ENCODE data around the gene VAV3. TPM values are rescaled to one million over a fixed set of nuclear protein-coding genes. Genes with fewer than 3 reads are reported as not detected.
A peak's percentile ranks its signal among the peaks of the same experiment; 100 is the strongest.

Gene VAV3
- total and polyA plus RNA-seq, 2 of the 13 experiments (the other 11 are each of a cell fraction or from before 2014, with no cell fraction given), result 15.9 to 29.8 TPM

- TF ChIP-seq ZNF609 (CRISPR knock-in tag; IDR thresholded peaks at IDR 0.05; ENCODE audit: borderline replicate concordance), result peak; percentile 95
- no peak for TF ChIP-seq KLF9 (CRISPR knock-in tag; IDR thresholded peaks at IDR 0.05; ENCODE audit: low read depth)
- TF ChIP-seq KDM5B (CRISPR knock-in tag; IDR thresholded peaks at IDR 0.05; ENCODE audit: borderline replicate concordance), result no peak
- TF ChIP-seq ZNF878 (CRISPR knock-in tag; IDR thresholded peaks at IDR 0.05), result peak; percentile 80; the same call in 1 of the 2 replicates
- TF ChIP-seq SKI (IDR thresholded peaks at IDR 0.05; ENCODE audit: partially characterized antibody), result peak; percentile 97
- peak; percentile 97 for TF ChIP-seq NR2F2 (IDR thresholded peaks at IDR 0.05; ENCODE audit: borderline replicate concordance, low read depth)
- TF ChIP-seq ZSCAN9 (CRISPR knock-in tag; IDR thresholded peaks at IDR 0.05; ENCODE audit: borderline replicate concordance), result peak; percentile 69; the same call in 1 of the 2 replicates
- TF ChIP-seq ELF3 (CRISPR knock-in tag; IDR thresholded peaks at IDR 0.05), result peak; percentile 74; the same call in 1 of the 2 replicates
- no peak for TF ChIP-seq FLYWCH1 (CRISPR knock-in tag; IDR thresholded peaks at IDR 0.05)
- peak; percentile 74 for TF ChIP-seq HMG20B (CRISPR knock-in tag; conservative IDR thresholded peaks at IDR 0.05)
- peak; percentile 61; the same call in 1 of the 2 replicates for TF ChIP-seq ZNF317 (CRISPR knock-in tag; IDR thresholded peaks at IDR 0.05)
- 0 out of 2 replicates have a peak, but pooled peaks have one; percentile 82 for TF ChIP-seq STAT6 (CRISPR knock-in tag; IDR thresholded peaks at IDR 0.05; ENCODE audit: borderline replicate concordance)
- 0 out of 2 replicates have a peak, but pooled peaks have one; percentile 39 for TF ChIP-seq ZNF331 (CRISPR knock-in tag; IDR thresholded peaks at IDR 0.05)
- no peak for TF ChIP-seq PAF1 (CRISPR knock-in tag; IDR thresholded peaks at IDR 0.05)
- peak; percentile 81 for TF ChIP-seq RCOR2 (CRISPR knock-in tag; IDR thresholded peaks at IDR 0.05)
- peak; percentile 94 for TF ChIP-seq DPF2 (CRISPR knock-in tag; IDR thresholded peaks at IDR 0.05; ENCODE audit: borderline replicate concordance, low read depth)
- TF ChIP-seq HOXD1 (CRISPR knock-in tag; IDR thresholded peaks at IDR 0.05), result peak; percentile 86
- TF ChIP-seq ZNF749 (CRISPR knock-in tag; IDR thresholded peaks at IDR 0.05; ENCODE audit: borderline replicate concordance), result no peak
- TF ChIP-seq POGK (CRISPR knock-in tag; conservative IDR thresholded peaks at IDR 0.05), result peak; percentile 24; the same call in 1 of the 2 replicates
- TF ChIP-seq MAZ (IDR thresholded peaks at IDR 0.05; ENCODE audit: borderline replicate concordance, low read depth, low read length), result 0 out of 2 replicates have a peak, but pooled peaks have one; percentile 22
- TF ChIP-seq MAZ (CRISPR knock-in tag; IDR thresholded peaks at IDR 0.05; ENCODE audit: low read depth), result 0 out of 2 replicates have a peak, but pooled peaks have one; percentile 21
Observed at GRCh38 chr1:107526524-107527198, 438.3 kb downstream of the VAV3 start (continued).
